ENCODE results near the gene PDE6B.

The PDE6B gene

GRCh38 chr4:686413-687040 is 61.2 kb downstream of the PDE6B start:
- peak overlapping the region; percentile 99 for H3K27ac ChIP-seq
- TF ChIP-seq CTCF (conservative IDR thresholded peaks at IDR 0.05), result no peak
- TF ChIP-seq ZFX (IDR thresholded peaks at IDR 0.05), result no peak

GRCh38 chr4:687048-687970 is 61.9 kb downstream of the PDE6B start:
- H3K27ac ChIP-seq, result peak overlapping the region; percentile 99
- no peak for TF ChIP-seq CTCF (conservative IDR thresholded peaks at IDR 0.05)
- peak; percentile 60; the same call in 1 of the 2 replicates for TF ChIP-seq ZFX (IDR thresholded peaks at IDR 0.05)

GRCh38 chr4:687971-688853 is 62.8 kb downstream of the PDE6B start:
- peak overlapping the region; percentile 99 for H3K27ac ChIP-seq
- TF ChIP-seq ZFX (IDR thresholded peaks at IDR 0.05) (no peak), CTCF (conservative IDR thresholded peaks at IDR 0.05) (no peak)

GRCh38 chr4:688854-689681 is 63.7 kb downstream of the PDE6B start, which contains the start of gene SLC49A3:
SLC49A3 (minus strand) TSS chr4:689151; CDS start chr4:689127, 24 bp downstream.
- TF ChIP-seq CTCF (conservative IDR thresholded peaks at IDR 0.05) (no peak), ZFX (IDR thresholded peaks at IDR 0.05) (no peak)

GRCh38 chr4:689723-690122 is 64.3 kb downstream of the PDE6B start:
- TF ChIP-seq ZFX (IDR thresholded peaks at IDR 0.05) (no peak), CTCF (conservative IDR thresholded peaks at IDR 0.05) (no peak)
- peak overlapping the region; percentile 99 for H3K27ac ChIP-seq

More at GRCh38 chr4:688854-689681, 63.7 kb downstream of the PDE6B start, which contains the start of gene SLC49A3:
- peak within 1 kb of the TSS; percentile 99 for H3K27ac ChIP-seq

- peak overlapping the region; percentile 90 for H3K27ac ChIP-seq
- TF ChIP-seq CTCF (conservative IDR thresholded peaks at IDR 0.05) (no peak), ZFX (IDR thresholded peaks at IDR 0.05) (peak; percentile 56; the same call in 1 of the 2 replicates)
Observed at GRCh38 chr4:692771-693554, 67.6 kb downstream of the PDE6B start.

- H3K27ac ChIP-seq, result peak overlapping the region; percentile 90
Observed at GRCh38 chr4:694341-694940, 69.1 kb downstream of the PDE6B start.

Measured in C4-2B (cell line).